ENCODE measurements around the gene SLC26A4. TPM values are rescaled to one million over a fixed set of nuclear protein-coding genes. Genes with fewer than 3 reads are reported as not detected.

SLC26A4 gene
- total and polyA plus RNA-seq, 4 experiments from 2014 or later: not detected

DNA sequence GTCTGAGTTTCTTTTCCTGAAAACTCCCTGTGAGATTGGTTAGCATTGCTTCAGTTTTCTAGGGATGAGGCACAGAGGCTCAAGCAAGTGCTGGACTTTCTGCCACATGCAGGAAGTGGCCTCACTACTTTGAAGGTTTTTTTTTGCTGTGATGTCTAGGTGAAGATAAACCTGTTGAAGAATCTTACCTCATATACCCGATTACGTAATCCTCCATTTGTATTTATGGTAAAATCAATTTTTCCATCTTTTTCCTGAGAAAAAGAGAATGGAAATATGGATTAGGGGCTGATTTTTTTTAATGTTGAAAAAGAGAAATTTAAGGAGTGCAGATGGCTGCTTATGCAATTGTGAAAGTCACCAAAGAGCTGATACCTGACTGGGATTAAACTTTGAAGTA lies 106.8 kb downstream of the SLC26A4 start:
- no peak overlapping the region for H3K4me3 ChIP-seq (ENCODE audit: low read length in 2 of 2)
- intact Hi-C loops (cut with micrococcal nuclease): no loop called here
- no peak overlapping the region for H3K27ac Mint-ChIP-seq
- H3K27me3 Mint-ChIP-seq: no peaks in the 10 kb centered on the region
- H3K27me3 ChIP-seq (ENCODE audit: insufficient read depth, low read length): no peaks in the 10 kb centered on the region
- no peak for DNase-seq
- H3K9me3 Mint-ChIP-seq: no peaks in the 10 kb centered on the region
- H3K36me3 ChIP-seq (ENCODE audit: insufficient read depth, low read length): no peaks in the 10 kb centered on the region
- CTCF ChIA-PET (ENCODE audit: partially characterized antibody): interaction anchor here (2.1 kb wide), 1 partner anchor 24 kb away, joined by 9 read pairs; the partner anchor contains the start of gene CBLL1
- no peaks in the 10 kb centered on the region for H3K9me3 ChIP-seq (ENCODE audit: control insufficient read depth in 1 of 2, low read length in 2 of 2)
- H3K4me1 ChIP-seq (ENCODE audit: insufficient read depth, low read length): no peaks in the 10 kb centered on the region
- POLR2A ChIA-PET (ENCODE audit: partially characterized antibody): interaction anchor here (1.0 to 1.6 kb wide), 4 partner anchors 9 to 103 kb away, joined by 3 to 4 read pairs (median 3); no protein-coding TSS in a partner anchor
- no peak overlapping the region for H3K27ac ChIP-seq (ENCODE audit: low read depth, low read length)
- H3K4me3 Mint-ChIP-seq: no peak overlapping the region
- peaks cover 8 to 28% (median 23%) of the 10 kb centered on the region in 4 donors for H3K4me1 Mint-ChIP-seq
- no peaks in the 10 kb centered on the region for H3K36me3 Mint-ChIP-seq

Other genes with a start within 250 kb of the SLC26A4 start
- not detected for gene GPR22, start 190.8 kb upstream of the SLC26A4 start, total RNA-seq
- gene GPR22, start 190.8 kb upstream of the SLC26A4 start, polyA plus RNA-seq: under 1 TPM; 0.12 to 0.98 TPM
- gene COG5, start 96.9 kb upstream of the SLC26A4 start, total RNA-seq: 10 to 100 TPM; 85.0 to 87.8 TPM
- gene COG5, start 96.9 kb upstream of the SLC26A4 start, polyA plus RNA-seq: 10 to 100 TPM; 39.3 to 44.2 TPM
- 10 to 100 TPM; 10.9 to 11.3 TPM for gene DUS4L, start 96.9 kb upstream of the SLC26A4 start, total RNA-seq
- gene DUS4L, start 96.9 kb upstream of the SLC26A4 start, polyA plus RNA-seq: 1 to 10 TPM; 4.6 to 4.9 TPM
- 10 to 100 TPM; 17.0 to 18.7 TPM for gene BCAP29, start 80.6 kb upstream of the SLC26A4 start, total RNA-seq
- gene BCAP29, start 80.6 kb upstream of the SLC26A4 start, polyA plus RNA-seq: 10 to 100 TPM; 34.1 to 34.8 TPM
- gene CBLL1, start 83.3 kb downstream of the SLC26A4 start, total RNA-seq: 10 to 100 TPM; 79.1 to 82.8 TPM
- gene CBLL1, start 83.3 kb downstream of the SLC26A4 start, polyA plus RNA-seq: 100 to 1,000 TPM in 1 of 2 donors, 10 to 100 TPM in 1; 68.9 to 200 TPM
- not detected for gene SLC26A3, start 142.4 kb downstream of the SLC26A4 start, total RNA-seq
- gene SLC26A3, start 142.4 kb downstream of the SLC26A4 start, polyA plus RNA-seq: not detected
- 10 to 100 TPM; 42.1 to 51.1 TPM for gene DLD, start 230.4 kb downstream of the SLC26A4 start, total RNA-seq
- 10 to 100 TPM; 57.8 to 75.9 TPM for gene DLD, start 230.4 kb downstream of the SLC26A4 start, polyA plus RNA-seq

Data from CD4-positive, alpha-beta memory T cell (primary cell).